Lower leg skin (tissue), 3 donors: ENCODE data around the gene SLC2A4.
A peak's percentile ranks its signal among the peaks of the same experiment; 100 is the strongest.

ENCODE experiments used
- POLR2A ChIP-seq, 2 donors: fragments of 450-650 bp; IDR thresholded peaks; one replicate each; pipeline ENCODE4 v1.6.1; 2016 to 2017; ENCODE audit warnings: antibody characterized with exemption in 2 of 2, mild to moderate bottlenecking in 1 of 2, moderate library complexity in 1 of 2
- TF ChIP-seq, protein P1 (sequence below), 3 donors: fragments of 450-650 bp; IDR thresholded peaks; one replicate each; pipeline ENCODE4 v1.5.1; 2016; ENCODE audit warnings: antibody characterized with exemption in 3 of 3, mild to moderate bottlenecking in 3 of 3, moderate library complexity in 2 of 3

DNA sequence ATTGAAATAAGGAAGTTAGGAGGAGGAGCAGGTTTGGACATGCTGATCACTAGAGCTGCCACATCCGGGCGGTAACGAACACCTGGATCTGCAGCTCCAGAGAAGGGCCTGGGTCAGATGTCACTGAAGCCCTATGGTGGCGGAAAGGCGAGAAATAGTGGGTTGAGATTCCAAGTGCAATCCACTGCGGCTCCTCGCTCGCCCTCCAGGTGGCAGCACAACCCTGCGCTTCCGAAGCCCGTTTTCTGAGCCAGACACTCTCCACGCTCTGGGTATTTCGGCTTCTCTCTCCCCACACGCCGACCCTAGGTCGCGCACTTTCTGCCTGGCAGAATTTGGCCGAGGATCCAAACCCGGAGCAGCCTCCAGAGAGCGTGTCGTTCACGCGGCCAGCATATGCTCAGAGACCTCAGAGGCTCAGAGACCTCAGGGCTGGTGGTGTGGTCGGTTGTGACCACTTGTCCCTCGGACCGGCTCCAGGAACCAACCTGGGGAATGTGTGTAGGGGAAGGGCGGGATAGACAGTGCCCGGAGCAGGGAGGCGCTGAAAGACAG lies 922 bp upstream of the SLC2A4 start:
- TF ChIP-seq, protein P1, sequence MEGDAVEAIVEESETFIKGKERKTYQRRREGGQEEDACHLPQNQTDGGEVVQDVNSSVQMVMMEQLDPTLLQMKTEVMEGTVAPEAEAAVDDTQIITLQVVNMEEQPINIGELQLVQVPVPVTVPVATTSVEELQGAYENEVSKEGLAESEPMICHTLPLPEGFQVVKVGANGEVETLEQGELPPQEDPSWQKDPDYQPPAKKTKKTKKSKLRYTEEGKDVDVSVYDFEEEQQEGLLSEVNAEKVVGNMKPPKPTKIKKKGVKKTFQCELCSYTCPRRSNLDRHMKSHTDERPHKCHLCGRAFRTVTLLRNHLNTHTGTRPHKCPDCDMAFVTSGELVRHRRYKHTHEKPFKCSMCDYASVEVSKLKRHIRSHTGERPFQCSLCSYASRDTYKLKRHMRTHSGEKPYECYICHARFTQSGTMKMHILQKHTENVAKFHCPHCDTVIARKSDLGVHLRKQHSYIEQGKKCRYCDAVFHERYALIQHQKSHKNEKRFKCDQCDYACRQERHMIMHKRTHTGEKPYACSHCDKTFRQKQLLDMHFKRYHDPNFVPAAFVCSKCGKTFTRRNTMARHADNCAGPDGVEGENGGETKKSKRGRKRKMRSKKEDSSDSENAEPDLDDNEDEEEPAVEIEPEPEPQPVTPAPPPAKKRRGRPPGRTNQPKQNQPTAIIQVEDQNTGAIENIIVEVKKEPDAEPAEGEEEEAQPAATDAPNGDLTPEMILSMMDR (IDR thresholded peaks at IDR 0.05), result peak in 1 of 3 donors; percentile 98
- no peak for TF ChIP-seq POLR2A (IDR thresholded peaks at IDR 0.05)
